Mesendoderm (in vitro differentiated cells): ENCODE results near the gene KLHL34.

Source experiments
- DNase-seq: peaks from one replicate; pipeline ENCODE4 v3.0.0; 2013
- H2AK5ac ChIP-seq: 2 replicates; pipeline ENCODE4 v1.6.1; 2013; ENCODE audit warnings: low read length, inconsistent platforms
- H2BK120ac ChIP-seq: 2 replicates; pipeline ENCODE4 v1.6.1; 2013; ENCODE audit warnings: low read depth, mild to moderate bottlenecking, low read length, moderate library complexity, mixed read lengths
- H2BK15ac ChIP-seq: replicated peaks from 2 replicates; pipeline ENCODE4 v1.6.1; 2013; ENCODE audit warnings: low read depth, mild to moderate bottlenecking, moderate library complexity
- H2BK5ac ChIP-seq: 2 replicates; pipeline ENCODE4 v1.6.1; 2013; ENCODE audit warnings: low read length, inconsistent platforms
- H3K18ac ChIP-seq: 2 replicates; pipeline ENCODE4 v1.6.1; 2013; ENCODE audit warnings: mild to moderate bottlenecking, low read length, mixed read lengths
- H3K23ac ChIP-seq: one replicate; pipeline ENCODE4 v1.6.1; 2013; ENCODE audit warnings: low read length
- H3K27ac ChIP-seq: 2 replicates; pipeline ENCODE4 v1.5.1; 2013; ENCODE audit warnings: low read depth, mild to moderate bottlenecking, inconsistent platforms, low read length, moderate library complexity
- H3K27me3 ChIP-seq: 2 replicates; pipeline ENCODE4 v1.6.1; 2013; ENCODE audit warnings: low read length, control low read depth, mild to moderate bottlenecking, inconsistent platforms; ENCODE audit not compliant: insufficient read depth, poor library complexity
- H3K36me3 ChIP-seq: 2 replicates; pipeline ENCODE4 v1.6.1; 2013; ENCODE audit warnings: low read length, inconsistent platforms; ENCODE audit not compliant: control insufficient read depth, insufficient read depth
- H3K4ac ChIP-seq: one replicate; pipeline ENCODE4 v1.6.1; 2013; ENCODE audit warnings: low read depth, mild to moderate bottlenecking, low read length, moderate library complexity
- H3K4me1 ChIP-seq: 2 replicates; pipeline ENCODE4 v1.6.1; 2013; ENCODE audit warnings: low read depth, low read length, inconsistent platforms; ENCODE audit not compliant: control insufficient read depth
- H3K4me2 ChIP-seq: 2 replicates; pipeline ENCODE4 v1.6.1; 2013; ENCODE audit warnings: low read length
- H3K4me3 ChIP-seq: 2 replicates; pipeline ENCODE4 v1.5.1; 2013; ENCODE audit warnings: mild to moderate bottlenecking, low read length
- H3K56ac ChIP-seq: one replicate; pipeline ENCODE4 v1.6.1; 2013; ENCODE audit warnings: low read length
- H3K79me1 ChIP-seq: 2 replicates; pipeline ENCODE4 v1.6.1; 2013; ENCODE audit warnings: low read length, inconsistent platforms
- H3K79me2 ChIP-seq: 2 replicates; pipeline ENCODE4 v1.6.1; 2013; ENCODE audit warnings: mild to moderate bottlenecking, low read length; ENCODE audit not compliant: control insufficient read depth, insufficient read depth
- H3K9ac ChIP-seq: 2 replicates; pipeline ENCODE4 v1.6.1; 2013; ENCODE audit warnings: low read length, inconsistent platforms
- H4K5ac ChIP-seq: one replicate; pipeline ENCODE4 v1.6.1; 2013; ENCODE audit warnings: low read length
- H4K8ac ChIP-seq: one replicate; pipeline ENCODE4 v1.6.1; 2013; ENCODE audit warnings: low read depth, mild to moderate bottlenecking, control low read depth, low read length, moderate library complexity
- WGBS: extraction: QIAGEN DNeasy Blood & Tissue Kit; methylation state at CpG from one replicate; pipeline ENCODE4 v1.1.7; 2013; ENCODE audit warnings: low lambda C conversion rate, missing lambda C conversion rate; ENCODE audit not compliant: insufficient coverage; ENCODE audit errors: extremely low coverage; 5-methylcytosine and 5-hydroxymethylcytosine counted together

KLHL34 gene

GRCh38 chrX:21659320-21659719, 1.2 kb upstream of the KLHL34 start:
- Histone ChIP-seq H3K4me3 (no peak overlapping the region), H4K8ac (no peak overlapping the region), H3K79me2 (no peaks in the 10 kb centered on the region), H2BK120ac (no peak overlapping the region), H3K56ac (no peak overlapping the region), H3K9ac (no peak overlapping the region), H3K27me3 (no peaks in the 10 kb centered on the region), H3K79me1 (no peaks in the 10 kb centered on the region), H3K23ac (no peak overlapping the region), H3K36me3 (no peaks in the 10 kb centered on the region), H4K5ac (no peak overlapping the region), H3K27ac (no peak overlapping the region), H3K4ac (no peak overlapping the region), H2BK15ac (no peak overlapping the region), H3K18ac (no peak overlapping the region), H3K4me2 (no peak overlapping the region), H3K4me1 (no peaks in the 10 kb centered on the region), H2AK5ac (no peak overlapping the region), H2BK5ac (no peak overlapping the region)
- WGBS: no CpG with 5 or more reads among the region's 3 CpGs
- DNase-seq: no peak

DNA sequence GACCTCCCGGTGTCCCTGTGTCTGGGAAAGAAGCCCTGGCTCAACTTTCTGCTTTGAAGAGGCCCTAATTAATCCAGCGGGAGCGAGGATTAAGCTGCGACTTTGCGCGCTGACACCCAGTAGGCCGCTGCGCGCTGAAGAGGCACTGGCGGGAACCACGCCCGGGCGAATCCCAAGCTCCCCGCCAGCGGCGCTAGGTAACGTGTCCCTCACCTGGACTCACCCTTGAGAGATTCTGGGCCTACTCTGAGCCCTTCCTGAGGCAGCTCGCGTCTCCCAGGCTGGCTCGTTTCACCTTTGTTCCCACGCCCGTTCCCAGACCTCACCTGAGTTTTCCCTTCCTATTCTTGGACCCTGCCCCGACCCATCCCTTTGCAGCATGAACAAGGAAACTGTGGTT, 616 bp upstream of the KLHL34 start:
- no peak overlapping the region for H3K4me2 ChIP-seq
- no peak overlapping the region for H2AK5ac ChIP-seq
- no peak overlapping the region for H3K9ac ChIP-seq
- no peak for DNase-seq
- no peak overlapping the region for H3K23ac ChIP-seq
- no peak overlapping the region for H3K27ac ChIP-seq
- no peak overlapping the region for H3K4me3 ChIP-seq
- no peak overlapping the region for H4K8ac ChIP-seq
- no peaks in the 10 kb centered on the region for H3K4me1 ChIP-seq
- H3K27me3 ChIP-seq: no peaks in the 10 kb centered on the region
- H3K36me3 ChIP-seq: no peaks in the 10 kb centered on the region
- no peak overlapping the region for H3K18ac ChIP-seq
- H2BK120ac ChIP-seq: no peak overlapping the region
- no peak overlapping the region for H2BK5ac ChIP-seq
- no peaks in the 10 kb centered on the region for H3K79me2 ChIP-seq
- WGBS: no CpG with 5 or more reads among the region's 23 CpGs
- no peak overlapping the region for H2BK15ac ChIP-seq
- H3K56ac ChIP-seq: no peak overlapping the region
- H3K79me1 ChIP-seq: no peaks in the 10 kb centered on the region
- no peak overlapping the region for H3K4ac ChIP-seq
- no peak overlapping the region for H4K5ac ChIP-seq

DNA sequence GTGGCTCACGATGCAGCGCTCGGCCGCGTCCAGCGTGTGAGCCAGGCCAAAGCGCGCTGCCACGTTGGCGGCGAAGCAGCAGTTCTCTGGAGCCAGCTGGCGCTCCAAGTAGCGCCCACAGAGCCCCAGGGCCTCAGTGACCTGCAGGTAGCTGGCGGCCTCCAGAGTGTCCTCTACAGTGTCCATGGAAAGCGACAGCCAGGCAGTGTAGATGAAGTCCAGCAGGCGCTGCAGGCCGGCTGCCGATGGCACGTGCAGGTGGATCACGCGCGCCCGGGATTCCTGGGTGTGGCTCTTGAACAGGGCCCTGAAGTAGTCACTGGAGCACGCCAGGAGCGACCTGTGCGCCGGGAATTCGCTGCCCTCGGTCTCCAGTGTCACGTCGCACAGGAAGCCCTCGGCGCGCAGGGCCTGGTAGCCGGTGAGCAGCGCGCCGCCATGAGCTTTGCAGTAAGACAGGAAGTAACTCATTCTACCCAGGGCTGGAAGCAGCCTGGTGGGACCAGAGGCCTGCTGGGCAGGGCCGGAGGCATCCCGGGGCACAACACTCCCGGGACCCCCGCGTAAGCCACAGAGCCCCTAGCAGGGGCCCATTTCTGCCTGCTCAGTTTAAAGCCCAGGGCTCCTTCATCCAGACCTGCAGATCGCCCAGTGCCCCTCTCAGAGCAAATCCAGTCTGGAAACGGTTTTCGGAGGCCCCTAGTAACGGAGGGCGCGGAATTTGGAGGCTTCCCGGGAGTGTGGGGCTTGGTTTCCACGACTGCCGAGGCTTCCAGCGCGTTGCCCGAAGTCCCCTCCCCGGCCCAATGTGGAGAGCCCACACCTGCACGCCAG, 595 bp downstream of the KLHL34 start:
- DNase-seq: no peak
- Histone ChIP-seq H3K27me3 (no peaks in the 10 kb centered on the region), H3K4me2 (no peak overlapping the region), H3K79me1 (no peaks in the 10 kb centered on the region), H3K9ac (no peak overlapping the region), H3K36me3 (no peaks in the 10 kb centered on the region), H4K5ac (no peak overlapping the region), H3K4me1 (no peaks in the 10 kb centered on the region), H3K79me2 (no peaks in the 10 kb centered on the region), H3K27ac (no peak overlapping the region), H3K56ac (no peak overlapping the region), H2BK120ac (no peak overlapping the region), H3K4me3 (no peak overlapping the region), H3K18ac (no peak overlapping the region), H2BK15ac (no peak overlapping the region), H2AK5ac (no peak overlapping the region), H3K23ac (no peak overlapping the region), H4K8ac (no peak overlapping the region), H2BK5ac (no peak overlapping the region), H3K4ac (no peak overlapping the region)
- no CpG with 5 or more reads among the region's 57 CpGs for WGBS

GRCh38 chrX:21656587-21657317, 1.4 kb downstream of the KLHL34 start:
- H3K4me2 ChIP-seq: no peak overlapping the region
- H3K9ac ChIP-seq: no peak overlapping the region
- no peak overlapping the region for H3K4me3 ChIP-seq
- H4K5ac ChIP-seq: no peak overlapping the region
- H2BK15ac ChIP-seq: no peak overlapping the region
- no peaks in the 10 kb centered on the region for H3K79me1 ChIP-seq
- no peak overlapping the region for H2BK5ac ChIP-seq
- no peak overlapping the region for H3K27ac ChIP-seq
- H4K8ac ChIP-seq: no peak overlapping the region
- H3K4me1 ChIP-seq: no peaks in the 10 kb centered on the region
- no CpG with 5 or more reads among the region's 61 CpGs for WGBS
- H3K79me2 ChIP-seq: no peaks in the 10 kb centered on the region
- no peak overlapping the region for H2AK5ac ChIP-seq
- no peak overlapping the region for H3K23ac ChIP-seq
- no peak overlapping the region for H3K56ac ChIP-seq
- no peak overlapping the region for H3K18ac ChIP-seq
- H3K27me3 ChIP-seq: no peaks in the 10 kb centered on the region
- H2BK120ac ChIP-seq: no peak overlapping the region
- H3K36me3 ChIP-seq: no peaks in the 10 kb centered on the region
- DNase-seq: no peak
- no peak overlapping the region for H3K4ac ChIP-seq

DNA sequence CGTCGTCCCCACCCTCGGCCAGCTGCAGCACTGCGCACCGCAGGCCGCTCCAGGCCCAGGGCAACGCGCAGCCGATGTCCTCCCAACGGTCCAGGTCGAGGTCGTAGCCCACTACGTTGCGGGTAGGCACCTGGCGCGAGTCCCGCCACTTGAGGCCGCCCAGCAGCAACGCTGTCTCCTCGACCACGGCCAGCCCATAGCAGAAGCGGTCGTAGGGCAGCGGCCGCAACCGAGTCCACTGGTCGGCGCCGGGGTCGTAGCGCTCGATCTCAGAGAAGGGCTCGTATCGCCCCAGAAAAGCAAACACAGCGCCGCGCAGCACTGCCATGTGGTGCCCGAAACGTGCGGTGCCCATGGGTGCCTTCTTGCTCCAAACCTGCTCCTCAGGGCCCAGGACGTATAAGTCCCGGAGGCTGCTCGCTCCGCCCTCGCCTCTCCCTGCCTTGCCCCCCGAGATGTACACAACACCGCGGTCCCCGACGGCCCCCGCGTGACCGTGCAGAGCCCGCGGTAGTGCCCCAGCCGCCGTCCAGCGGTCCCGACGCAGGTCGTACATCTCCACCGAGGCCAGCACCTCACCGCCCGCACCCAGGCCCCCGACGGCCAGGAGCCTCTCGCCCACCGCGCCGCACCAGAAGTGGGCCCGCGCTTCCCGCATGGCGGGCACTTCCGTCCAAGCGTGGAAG, 2.1 kb downstream of the KLHL34 start:
- Histone ChIP-seq H3K4me2 (no peak overlapping the region), H4K8ac (no peak overlapping the region), H3K4me1 (no peaks in the 10 kb centered on the region), H3K27me3 (no peaks in the 10 kb centered on the region), H3K79me1 (no peaks in the 10 kb centered on the region), H2BK15ac (no peak overlapping the region), H3K4me3 (no peak overlapping the region), H3K9ac (no peak overlapping the region), H3K23ac (no peak overlapping the region), H3K56ac (no peak overlapping the region), H3K79me2 (no peaks in the 10 kb centered on the region), H3K18ac (no peak overlapping the region), H3K36me3 (no peaks in the 10 kb centered on the region), H4K5ac (no peak overlapping the region), H2BK120ac (no peak overlapping the region), H2BK5ac (no peak overlapping the region), H2AK5ac (no peak overlapping the region), H3K4ac (no peak overlapping the region), H3K27ac (no peak overlapping the region)
- DNase-seq: no peak
- no CpG with 5 or more reads among the region's 76 CpGs for WGBS
